OCI-LY1 (cell line): ENCODE results near the gene LIPH.

Experiments used
- CTCF ChIP-seq: fragments of 200-600 bp; sonication (generic), shearing (Covaris generic); IDR thresholded peaks from 2 replicates; pipeline ENCODE4 v1.5.1; 2017; ENCODE audit warnings: mild to moderate bottlenecking, antibody characterized with exemption, low read length, moderate library complexity, mixed read lengths
- EZH2 ChIP-seq: fragments of 200-600 bp; sonication (generic), shearing (Covaris generic); IDR thresholded peaks from 2 replicates; pipeline ENCODE4 v1.8.0; 2017; ENCODE audit warnings: borderline replicate concordance, mixed run types, mild to moderate bottlenecking, antibody characterized with exemption, low read length, moderate library complexity, mixed read lengths

GRCh38 chr3:185488465-185488864, 63.9 kb downstream of the LIPH start:
- no peak for TF ChIP-seq EZH2
- no peak for TF ChIP-seq CTCF
